GM21515 (cell line): ENCODE measurements around the gene CYP1A2.
"Not testable (repeated sequence)": the region's sequence is repeated elsewhere in the genome, so short reads cannot be mapped to it uniquely, and the experiment has no call there.

Experiments
- ATAC-seq: cut with Tn5 transposase; IDR thresholded peaks from one replicate; pipeline ENCODE4 v1.9.1; 2021; ENCODE audit not compliant: unreplicated experiment

Gene CYP1A2

GRCh38 chr15:74776821-74777768 is 28.4 kb downstream of the CYP1A2 start:
- ATAC-seq: no peak

- ATAC-seq: no peak
Observed at GRCh38 chr15:74777769-74778598, 29.3 kb downstream of the CYP1A2 start.

- no peak for ATAC-seq
Observed at GRCh38 chr15:74778599-74778970, 29.9 kb downstream of the CYP1A2 start.

DNA sequence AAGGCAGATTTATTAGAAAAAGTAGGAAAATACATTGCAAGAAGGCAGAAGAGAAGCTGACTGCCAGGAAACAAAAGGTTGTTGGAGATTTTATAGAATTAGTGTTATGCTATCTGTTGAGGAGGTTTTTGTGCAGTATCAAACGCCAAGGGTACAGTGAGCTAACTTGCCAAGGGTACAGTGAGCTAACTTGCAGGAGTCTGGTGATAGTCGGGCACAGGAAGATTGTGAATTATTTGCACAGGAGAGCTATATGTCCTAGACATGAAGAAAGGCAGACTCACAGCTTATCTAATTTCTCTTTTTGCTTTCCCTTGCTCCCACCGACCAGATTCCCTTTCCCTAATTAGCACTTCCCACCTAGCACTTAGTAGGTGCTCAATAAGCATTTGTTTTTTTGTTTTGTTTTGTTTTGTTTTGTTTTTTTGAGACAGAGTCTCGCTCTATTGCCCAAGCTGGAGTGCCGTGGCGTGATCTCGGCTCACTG is 30.6 kb downstream of the CYP1A2 start:
- no peak for ATAC-seq

GRCh38 chr15:74780523-74781430 is 32.1 kb downstream of the CYP1A2 start:
- no peak for ATAC-seq

- ATAC-seq: no peak
Observed at GRCh38 chr15:74781431-74782258, 33.0 kb downstream of the CYP1A2 start, which contains the start of gene CSK. Gene CSK (plus strand): TSS chr15:74782080. CDS start chr15:74798298, 16,218 bp downstream.

GRCh38 chr15:74782259-74783071 is 33.8 kb downstream of the CYP1A2 start:
- ATAC-seq: no peak

- no peak for ATAC-seq
Observed at GRCh38 chr15:74783072-74783807, 34.6 kb downstream of the CYP1A2 start.

GRCh38 chr15:74783808-74784175 is 35.1 kb downstream of the CYP1A2 start:
- ATAC-seq: no peak

- no peak for ATAC-seq
Observed at GRCh38 chr15:74784426-74785193, 36.0 kb downstream of the CYP1A2 start.

DNA sequence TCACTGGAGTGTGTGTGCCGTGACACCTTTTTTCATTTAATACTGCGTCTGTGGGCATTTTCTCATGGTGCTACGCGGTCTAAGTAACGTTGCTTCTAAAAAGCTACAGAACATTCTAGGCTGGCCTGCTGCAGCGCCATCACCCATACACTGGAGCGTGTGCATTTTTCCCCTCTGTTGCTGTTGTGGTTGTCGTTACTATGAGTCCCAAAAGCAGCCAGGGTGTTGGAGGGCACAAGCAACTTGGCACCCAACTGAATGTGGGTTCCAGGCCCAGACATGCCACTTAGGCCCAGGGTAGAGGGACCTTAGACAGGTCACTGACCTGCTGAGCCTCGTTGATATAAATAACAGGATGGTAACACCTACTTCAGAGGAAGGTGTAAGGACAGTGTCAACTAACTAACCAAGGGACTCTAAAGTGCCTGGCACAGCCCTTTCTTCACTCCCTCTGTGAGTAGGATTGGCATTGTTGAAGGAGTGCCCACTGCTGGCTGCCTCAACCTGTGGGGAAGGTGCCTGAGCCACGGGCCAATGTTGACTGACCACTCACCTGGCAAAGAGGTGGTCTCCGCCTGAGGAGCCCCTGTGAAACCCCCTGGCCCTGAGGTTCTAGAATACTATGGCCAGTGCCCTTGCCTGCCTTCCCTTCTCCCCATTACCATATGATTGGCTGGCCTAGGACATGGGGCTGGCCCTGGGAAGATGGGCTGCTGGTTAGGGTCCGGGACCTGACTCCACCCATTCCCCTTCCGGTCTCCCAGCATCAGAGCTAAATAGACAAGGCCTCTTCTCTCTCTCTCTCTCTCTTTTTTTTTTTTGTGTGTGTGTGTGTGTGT is 36.8 kb downstream of the CYP1A2 start:
- no peak for ATAC-seq

DNA sequence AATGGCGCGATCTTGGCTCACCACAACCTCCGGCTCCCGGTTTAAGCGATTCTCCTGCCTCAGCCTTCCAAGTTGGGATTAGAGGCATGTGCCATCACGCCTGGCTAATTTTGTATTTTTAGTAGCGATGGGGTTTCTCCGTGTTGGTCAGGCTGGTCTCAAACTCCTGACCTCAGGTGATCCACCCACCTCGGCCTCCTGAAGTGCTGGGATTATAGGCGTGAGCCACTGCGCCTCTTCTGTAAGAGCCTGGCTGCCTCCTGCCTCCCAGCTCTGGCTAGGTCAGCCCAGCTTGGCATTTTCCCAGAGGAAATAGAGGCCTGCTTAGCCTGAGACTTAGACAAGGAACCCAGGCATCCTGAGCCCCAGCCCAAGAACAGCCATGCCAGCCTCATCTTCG is 37.4 kb downstream of the CYP1A2 start:
- ATAC-seq: not testable (repeated sequence)

GRCh38 chr15:74786551-74787165 is 38.0 kb downstream of the CYP1A2 start:
- ATAC-seq: no peak

- ATAC-seq: peak; percentile 38
Observed at GRCh38 chr15:74787251-74788041, 38.8 kb downstream of the CYP1A2 start.

DNA sequence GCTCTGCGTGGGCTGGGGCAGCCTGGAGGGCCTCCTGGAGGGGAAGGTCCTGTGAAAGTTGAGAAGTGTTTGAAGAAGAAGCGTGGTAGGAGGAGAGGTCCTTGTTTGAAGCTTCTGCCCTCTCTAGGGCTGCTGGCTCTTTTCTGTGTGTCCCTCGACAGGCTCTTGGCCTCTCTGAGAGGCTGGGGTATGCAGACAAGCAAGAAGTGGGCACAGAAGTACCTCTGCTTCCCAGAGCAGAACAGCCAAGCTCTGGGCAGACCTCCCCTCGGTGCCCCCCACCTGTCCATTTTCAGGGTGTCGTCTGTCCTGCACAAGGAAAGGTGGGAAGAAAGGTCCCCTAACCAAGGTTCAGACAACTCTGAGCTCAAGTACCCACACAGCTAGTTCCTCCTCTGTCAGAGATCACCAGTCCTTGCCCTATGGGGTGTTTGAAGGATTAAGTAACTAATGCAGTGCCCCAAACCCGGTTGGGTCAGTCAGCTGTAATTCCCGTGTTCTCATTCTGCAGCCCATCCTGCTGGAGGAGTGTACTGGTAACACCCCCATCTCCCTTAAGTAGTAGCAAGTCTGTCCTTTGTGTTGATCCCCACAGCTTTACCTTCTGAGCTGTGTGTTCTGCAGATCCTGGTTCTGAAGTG is 39.5 kb downstream of the CYP1A2 start:
- ATAC-seq: no peak
